ENCODE data around the gene NADSYN1. TPM values are rescaled to one million over a fixed set of nuclear protein-coding genes. Genes with fewer than 3 reads are reported as not detected.

The NADSYN1 gene
- total and polyA plus RNA-seq, 2 of the 13 experiments (the other 11 are each of a cell fraction or from before 2014, with no cell fraction given), result 35.7 to 51.5 TPM

- no peak for TF ChIP-seq ESRRA (CRISPR knock-in tag; IDR thresholded peaks at IDR 0.05; ENCODE audit: low read depth)
- TF ChIP-seq ELF3 (CRISPR knock-in tag; IDR thresholded peaks at IDR 0.05), result peak; percentile 72; the same call in 1 of the 2 replicates
- TF ChIP-seq NCOA1 (CRISPR knock-in tag; IDR thresholded peaks at IDR 0.05), result 0 out of 2 replicates have a peak, but pooled peaks have one; percentile 24
- TF ChIP-seq PLRG1 (conservative IDR thresholded peaks at IDR 0.05), result no peak
- TF ChIP-seq CAMTA2 (CRISPR knock-in tag; IDR thresholded peaks at IDR 0.05; ENCODE audit: borderline replicate concordance), result no peak
- TF ChIP-seq NRL (CRISPR knock-in tag; IDR thresholded peaks at IDR 0.05; ENCODE audit: borderline replicate concordance), result no peak
- TF ChIP-seq TBP (CRISPR knock-in tag; IDR thresholded peaks at IDR 0.05), result no peak
- peak; percentile 75 for TF ChIP-seq ZNF350 (CRISPR knock-in tag; IDR thresholded peaks at IDR 0.05; ENCODE audit: borderline replicate concordance, low read depth)
- no peak for TF ChIP-seq SP5 (CRISPR knock-in tag; IDR thresholded peaks at IDR 0.05; ENCODE audit: borderline replicate concordance, low read depth)
- no peak; the same call in 1 of the 2 replicates for TF ChIP-seq CREBL2 (CRISPR knock-in tag; IDR thresholded peaks at IDR 0.05; ENCODE audit: borderline replicate concordance)
- TF ChIP-seq NFE2L1 (CRISPR knock-in tag; IDR thresholded peaks at IDR 0.05; ENCODE audit: borderline replicate concordance), result no peak
- 0 out of 2 replicates have a peak, but pooled peaks have one; percentile 49 for TF ChIP-seq ZNF431 (CRISPR knock-in tag; IDR thresholded peaks at IDR 0.05; ENCODE audit: borderline replicate concordance, low read depth)
- no peak for TF ChIP-seq PAF1 (CRISPR knock-in tag; IDR thresholded peaks at IDR 0.05)
- no peak for TF ChIP-seq ZNF513 (CRISPR knock-in tag; conservative IDR thresholded peaks at IDR 0.05)
- no peak for TF ChIP-seq ZNF878 (CRISPR knock-in tag; IDR thresholded peaks at IDR 0.05)
Measured at GRCh38 chr11:71453037-71453917, at the start of gene NADSYN1 (continued).
